Measurements from ENCODE around the gene COIL.

- no peak for TF ChIP-seq CTCF (IDR thresholded peaks at IDR 0.05)
- no peak for TF ChIP-seq POLR2A (IDR thresholded peaks at IDR 0.05)
- no peak for TF ChIP-seq POLR2AphosphoS5 (IDR thresholded peaks at IDR 0.05)
These were observed 67.3 kb downstream of the COIL start for GRCh38 chr17:56893503-56893902.
